GM12891 (cell line): ENCODE data around the gene RAB3B.

Experiments used
- POLR2A ChIP-seq: IDR thresholded peaks from 2 replicates; pipeline ENCODE4 v1.6.1; 2011; ENCODE audit warnings: low read depth, low read length, control low read depth
- POLR2AphosphoS5 ChIP-seq: IDR thresholded peaks from 2 replicates; pipeline ENCODE4 v1.6.1; 2011; ENCODE audit warnings: low read depth, low read length, control low read depth
- POU2F2 ChIP-seq: IDR thresholded peaks from 2 replicates; pipeline ENCODE4 v1.6.1; 2011; ENCODE audit warnings: low read depth, mild to moderate bottlenecking, control low read depth, low read length, moderate library complexity
- SPI1 ChIP-seq: IDR thresholded peaks from 2 replicates; pipeline ENCODE4 v1.6.1; 2011; ENCODE audit warnings: low read depth, low read length, control low read depth
- TAF1 ChIP-seq: IDR thresholded peaks from 2 replicates; pipeline ENCODE4 v1.6.1; 2011; ENCODE audit warnings: low read depth, low read length, control low read depth

- TF ChIP-seq POLR2A (no peak), SPI1 (no peak), POLR2AphosphoS5 (no peak), TAF1 (no peak), POU2F2 (no peak)
Measured at GRCh38 chr1:51986718-51987117, 3.8 kb downstream of the RAB3B start.
